ENCODE results near the gene BICD1.

DNA sequence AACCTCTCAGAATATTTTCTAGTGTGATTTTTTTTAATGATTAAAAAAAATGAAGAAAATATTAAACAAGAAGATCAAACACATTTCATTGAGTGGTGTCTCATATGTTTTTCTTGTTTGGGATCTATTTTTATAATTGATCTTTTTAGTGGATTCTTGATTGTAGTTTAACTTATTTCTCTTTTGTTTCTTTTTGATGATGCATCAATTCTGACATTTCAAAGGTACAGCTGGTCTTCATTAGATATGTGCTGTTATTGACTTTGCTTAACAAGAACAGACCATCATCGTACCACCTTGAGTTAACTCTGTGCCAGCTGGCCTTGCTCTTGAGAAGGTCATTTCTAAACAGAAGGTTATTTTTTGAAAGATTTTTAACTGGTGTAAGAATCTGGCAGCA is 246.9 kb downstream of the BICD1 start:
- TF ChIP-seq, protein P1, sequence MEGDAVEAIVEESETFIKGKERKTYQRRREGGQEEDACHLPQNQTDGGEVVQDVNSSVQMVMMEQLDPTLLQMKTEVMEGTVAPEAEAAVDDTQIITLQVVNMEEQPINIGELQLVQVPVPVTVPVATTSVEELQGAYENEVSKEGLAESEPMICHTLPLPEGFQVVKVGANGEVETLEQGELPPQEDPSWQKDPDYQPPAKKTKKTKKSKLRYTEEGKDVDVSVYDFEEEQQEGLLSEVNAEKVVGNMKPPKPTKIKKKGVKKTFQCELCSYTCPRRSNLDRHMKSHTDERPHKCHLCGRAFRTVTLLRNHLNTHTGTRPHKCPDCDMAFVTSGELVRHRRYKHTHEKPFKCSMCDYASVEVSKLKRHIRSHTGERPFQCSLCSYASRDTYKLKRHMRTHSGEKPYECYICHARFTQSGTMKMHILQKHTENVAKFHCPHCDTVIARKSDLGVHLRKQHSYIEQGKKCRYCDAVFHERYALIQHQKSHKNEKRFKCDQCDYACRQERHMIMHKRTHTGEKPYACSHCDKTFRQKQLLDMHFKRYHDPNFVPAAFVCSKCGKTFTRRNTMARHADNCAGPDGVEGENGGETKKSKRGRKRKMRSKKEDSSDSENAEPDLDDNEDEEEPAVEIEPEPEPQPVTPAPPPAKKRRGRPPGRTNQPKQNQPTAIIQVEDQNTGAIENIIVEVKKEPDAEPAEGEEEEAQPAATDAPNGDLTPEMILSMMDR (conservative IDR thresholded peaks at IDR 0.05; ENCODE audit: low read depth, low read length) = no peak
- TF ChIP-seq EZH2 (IDR thresholded peaks at IDR 0.05; ENCODE audit: low read length, unreplicated experiment) = no peak
